ENCODE results near the gene ADAMTS19.

The ADAMTS19 gene

DNA sequence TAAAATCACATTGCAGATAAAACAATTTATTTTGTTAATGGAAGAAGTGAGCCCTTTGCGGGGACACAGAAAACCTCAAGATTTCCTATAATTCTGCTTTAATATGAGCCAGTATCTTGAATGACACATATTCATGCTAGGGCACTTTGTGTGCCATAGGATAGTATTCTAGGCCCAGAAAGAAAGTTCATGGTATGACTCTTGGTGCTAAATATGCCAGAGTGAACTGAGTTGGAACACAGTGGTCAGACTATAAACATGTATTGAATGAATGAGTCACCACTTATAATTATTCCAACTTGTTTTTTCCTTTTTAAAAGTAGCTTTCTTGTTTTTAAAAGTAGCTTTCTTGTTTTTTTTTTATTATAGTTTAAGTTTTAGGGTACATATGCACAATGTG is 46.0 kb downstream of the ADAMTS19 start:
- TF ChIP-seq, protein P1, sequence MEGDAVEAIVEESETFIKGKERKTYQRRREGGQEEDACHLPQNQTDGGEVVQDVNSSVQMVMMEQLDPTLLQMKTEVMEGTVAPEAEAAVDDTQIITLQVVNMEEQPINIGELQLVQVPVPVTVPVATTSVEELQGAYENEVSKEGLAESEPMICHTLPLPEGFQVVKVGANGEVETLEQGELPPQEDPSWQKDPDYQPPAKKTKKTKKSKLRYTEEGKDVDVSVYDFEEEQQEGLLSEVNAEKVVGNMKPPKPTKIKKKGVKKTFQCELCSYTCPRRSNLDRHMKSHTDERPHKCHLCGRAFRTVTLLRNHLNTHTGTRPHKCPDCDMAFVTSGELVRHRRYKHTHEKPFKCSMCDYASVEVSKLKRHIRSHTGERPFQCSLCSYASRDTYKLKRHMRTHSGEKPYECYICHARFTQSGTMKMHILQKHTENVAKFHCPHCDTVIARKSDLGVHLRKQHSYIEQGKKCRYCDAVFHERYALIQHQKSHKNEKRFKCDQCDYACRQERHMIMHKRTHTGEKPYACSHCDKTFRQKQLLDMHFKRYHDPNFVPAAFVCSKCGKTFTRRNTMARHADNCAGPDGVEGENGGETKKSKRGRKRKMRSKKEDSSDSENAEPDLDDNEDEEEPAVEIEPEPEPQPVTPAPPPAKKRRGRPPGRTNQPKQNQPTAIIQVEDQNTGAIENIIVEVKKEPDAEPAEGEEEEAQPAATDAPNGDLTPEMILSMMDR (IDR thresholded peaks at IDR 0.05; ENCODE audit: low read depth, low read length, poor library complexity, severe bottlenecking), result no peak
- TF ChIP-seq EZH2phosphoT487 (IDR thresholded peaks at IDR 0.05; ENCODE audit: borderline replicate concordance, low read length), result no peak
- Histone ChIP-seq H3K27me3 (ENCODE audit: control insufficient read depth, low read length) (no peaks in the 10 kb centered on the region), H3K4me2 (ENCODE audit: low read length) (no peak overlapping the region), H3K4me3 (ENCODE audit: low read length) (no peak overlapping the region), H3K27ac (ENCODE audit: low read depth, low read length) (no peak overlapping the region), H4K20me1 (ENCODE audit: control insufficient read depth, insufficient read depth, low read depth, low read length) (no peaks in the 10 kb centered on the region), H3K9me3 (ENCODE audit: control insufficient read depth, insufficient read depth, low read length) (no peaks in the 10 kb centered on the region), H3K79me2 (ENCODE audit: control insufficient read depth, low read length) (no peaks in the 10 kb centered on the region), H3F3A (ENCODE audit: control insufficient read depth, insufficient read depth) (no peaks in the 10 kb centered on the region), H3K36me3 (ENCODE audit: control insufficient read depth, low read length) (no peaks in the 10 kb centered on the region), H3K4me1 (ENCODE audit: control insufficient read depth, low read length) (no peaks in the 10 kb centered on the region), H3K9me2 (replicated peaks; ENCODE audit: control insufficient read depth, low read length) (no peaks in the 10 kb centered on the region)

DNA sequence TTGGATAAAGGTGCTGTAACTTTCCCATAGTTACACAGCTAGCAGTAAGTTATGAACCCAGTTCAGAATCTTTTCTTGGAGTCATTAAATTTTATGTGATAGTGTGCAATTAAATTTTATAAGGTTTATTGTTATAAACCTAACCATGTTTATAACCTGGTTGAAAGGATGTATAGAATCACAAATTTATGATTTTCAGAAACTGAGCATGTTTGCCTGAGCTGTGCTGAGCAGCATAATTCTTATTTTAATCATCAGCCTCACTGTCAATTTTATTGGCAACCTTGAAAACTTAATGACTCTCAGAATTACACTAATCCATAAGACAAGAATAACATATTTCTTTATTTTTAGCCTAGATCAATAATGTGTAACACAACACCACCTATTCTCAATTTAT is 46.9 kb downstream of the ADAMTS19 start:
- Histone ChIP-seq H3K9me3 (ENCODE audit: control insufficient read depth, insufficient read depth, low read length) (no peaks in the 10 kb centered on the region), H3F3A (ENCODE audit: control insufficient read depth, insufficient read depth) (no peaks in the 10 kb centered on the region), H3K27ac (ENCODE audit: low read depth, low read length) (no peak overlapping the region), H3K36me3 (ENCODE audit: control insufficient read depth, low read length) (no peaks in the 10 kb centered on the region), H3K27me3 (ENCODE audit: control insufficient read depth, low read length) (no peaks in the 10 kb centered on the region), H4K20me1 (ENCODE audit: control insufficient read depth, insufficient read depth, low read depth, low read length) (no peaks in the 10 kb centered on the region), H3K4me1 (ENCODE audit: control insufficient read depth, low read length) (no peaks in the 10 kb centered on the region), H3K9me2 (replicated peaks; ENCODE audit: control insufficient read depth, low read length) (no peaks in the 10 kb centered on the region), H3K79me2 (ENCODE audit: control insufficient read depth, low read length) (no peaks in the 10 kb centered on the region), H3K4me3 (ENCODE audit: low read length) (no peak overlapping the region), H3K4me2 (ENCODE audit: low read length) (no peak overlapping the region)
- TF ChIP-seq, protein P1 (IDR thresholded peaks at IDR 0.05; ENCODE audit: low read depth, low read length, poor library complexity, severe bottlenecking), result no peak
- no peak for TF ChIP-seq EZH2phosphoT487 (IDR thresholded peaks at IDR 0.05; ENCODE audit: borderline replicate concordance, low read length)

DNA sequence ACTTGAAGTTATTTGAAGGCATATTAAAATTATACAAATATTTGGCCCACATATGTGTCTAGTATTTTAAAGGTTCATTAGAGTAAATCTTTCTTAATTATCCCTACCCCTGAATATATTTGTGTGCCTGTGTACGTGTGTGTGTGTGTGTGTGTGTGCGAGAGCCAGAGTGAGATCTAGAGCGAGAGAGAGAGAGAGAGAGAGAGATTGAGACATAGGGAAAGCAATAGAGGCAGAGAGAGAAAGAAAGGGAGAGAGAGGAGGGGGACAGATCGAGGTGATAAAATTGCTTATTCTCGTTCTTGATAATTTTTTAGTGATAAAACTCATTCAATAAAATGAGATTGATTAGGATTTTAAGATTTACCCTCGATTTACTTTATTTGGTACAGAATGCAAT is 47.4 kb downstream of the ADAMTS19 start:
- H3K36me3 ChIP-seq (ENCODE audit: control insufficient read depth, low read length), result no peaks in the 10 kb centered on the region
- no peaks in the 10 kb centered on the region for H3F3A ChIP-seq (ENCODE audit: control insufficient read depth, insufficient read depth)
- H3K9me3 ChIP-seq (ENCODE audit: control insufficient read depth, insufficient read depth, low read length), result no peaks in the 10 kb centered on the region
- H3K9me2 ChIP-seq (replicated peaks; ENCODE audit: control insufficient read depth, low read length), result no peaks in the 10 kb centered on the region
- no peak overlapping the region for H3K27ac ChIP-seq (ENCODE audit: low read depth, low read length)
- no peaks in the 10 kb centered on the region for H4K20me1 ChIP-seq (ENCODE audit: control insufficient read depth, insufficient read depth, low read depth, low read length)
- H3K27me3 ChIP-seq (ENCODE audit: control insufficient read depth, low read length), result no peaks in the 10 kb centered on the region
- TF ChIP-seq, protein P1 (IDR thresholded peaks at IDR 0.05; ENCODE audit: low read depth, low read length, poor library complexity, severe bottlenecking), result no peak
- no peak for TF ChIP-seq EZH2phosphoT487 (IDR thresholded peaks at IDR 0.05; ENCODE audit: borderline replicate concordance, low read length)
- H3K4me3 ChIP-seq (ENCODE audit: low read length), result no peak overlapping the region
- no peak overlapping the region for H3K4me2 ChIP-seq (ENCODE audit: low read length)
- no peaks in the 10 kb centered on the region for H3K79me2 ChIP-seq (ENCODE audit: control insufficient read depth, low read length)
- H3K4me1 ChIP-seq (ENCODE audit: control insufficient read depth, low read length), result no peaks in the 10 kb centered on the region

DNA sequence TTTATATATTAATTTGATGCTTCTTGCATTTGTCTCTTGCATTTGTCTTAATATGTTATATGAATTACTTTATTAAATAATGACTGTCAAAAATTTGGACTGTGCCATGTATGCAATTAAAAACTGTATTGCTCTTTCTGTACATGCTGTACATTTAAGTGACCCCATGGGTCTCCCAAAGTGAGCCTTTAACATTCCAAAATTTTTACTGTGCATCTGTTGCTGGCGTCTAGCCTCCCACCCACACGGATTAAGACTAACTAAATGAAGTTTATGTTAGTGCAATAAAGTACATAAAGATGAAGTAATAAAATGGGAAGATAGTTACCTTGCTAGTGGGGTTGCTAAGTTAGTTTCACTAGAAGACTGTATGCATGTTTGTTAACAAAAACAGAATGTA is 48.5 kb downstream of the ADAMTS19 start:
- H4K20me1 ChIP-seq (ENCODE audit: control insufficient read depth, insufficient read depth, low read depth, low read length), result no peaks in the 10 kb centered on the region
- H3K9me3 ChIP-seq (ENCODE audit: control insufficient read depth, insufficient read depth, low read length), result no peaks in the 10 kb centered on the region
- H3K27ac ChIP-seq (ENCODE audit: low read depth, low read length), result no peak overlapping the region
- H3K4me3 ChIP-seq (ENCODE audit: low read length), result no peak overlapping the region
- H3K4me2 ChIP-seq (ENCODE audit: low read length), result no peak overlapping the region
- H3F3A ChIP-seq (ENCODE audit: control insufficient read depth, insufficient read depth), result no peaks in the 10 kb centered on the region
- H3K27me3 ChIP-seq (ENCODE audit: control insufficient read depth, low read length), result no peaks in the 10 kb centered on the region
- TF ChIP-seq, protein P1 (IDR thresholded peaks at IDR 0.05; ENCODE audit: low read depth, low read length, poor library complexity, severe bottlenecking), result no peak
- no peak for TF ChIP-seq EZH2phosphoT487 (IDR thresholded peaks at IDR 0.05; ENCODE audit: borderline replicate concordance, low read length)
- H3K79me2 ChIP-seq (ENCODE audit: control insufficient read depth, low read length), result no peaks in the 10 kb centered on the region
- H3K4me1 ChIP-seq (ENCODE audit: control insufficient read depth, low read length), result no peaks in the 10 kb centered on the region
- H3K9me2 ChIP-seq (replicated peaks; ENCODE audit: control insufficient read depth, low read length), result no peaks in the 10 kb centered on the region
- no peaks in the 10 kb centered on the region for H3K36me3 ChIP-seq (ENCODE audit: control insufficient read depth, low read length)
